HEK293 (cell line): ENCODE results near the gene SH3BP5.

Experiments used
- CTCF ChIA-PET: fragments of 350-600 bp; formaldehyde crosslinking; extraction: SDS; loops from one replicate; lab custom pipeline; 2021; ENCODE audit warnings: antibody characterized with exemption; lab: Yijun Ruan, JAX
- POLR2A ChIA-PET: fragments of 300-600 bp; formaldehyde crosslinking; extraction: SDS; loops from one replicate; lab custom pipeline; 2020; ENCODE audit warnings: antibody characterized with exemption, inconsistent platforms; lab: Yijun Ruan, JAX
- H3K27ac ChIP-seq: fragments of 200-500 bp; sonication (Bioruptor generic); 2 replicates; pipeline ENCODE4 v1.5.1; 2014; ENCODE audit warnings: low read depth, low read length, control low read depth, inconsistent platforms; ENCODE audit errors: extremely low read depth
- H3K36me3 ChIP-seq, 2 experiments: fragments of 200-500 bp in 1 of 2; sonication (Bioruptor generic) in 1 of 2; 1 replicate in 1 of 2; 2 replicates in 1 of 2; pipeline ENCODE4 v1.5.1; 2014 to 2017; ENCODE audit warnings: inconsistent platforms in 2 of 2, low read length in 2 of 2; ENCODE audit not compliant: control insufficient read depth in 2 of 2, insufficient read depth in 1 of 2
- H3K4me1 ChIP-seq: fragments of 200-500 bp; sonication (Bioruptor generic); 2 replicates; pipeline ENCODE4 v1.5.1; 2014; ENCODE audit warnings: mild to moderate bottlenecking, low read length, inconsistent platforms; ENCODE audit not compliant: control insufficient read depth, insufficient read depth
- H3K4me3 ChIP-seq: 2 replicates; pipeline ENCODE4 v1.5.1; 2011; ENCODE audit warnings: low read depth, mild to moderate bottlenecking, control low read depth, low read length, moderate library complexity
- H3K9me3 ChIP-seq: fragments of 200-500 bp; sonication (Bioruptor generic); 2 replicates; pipeline ENCODE4 v1.5.1; 2014; ENCODE audit warnings: low read depth, low read length, inconsistent platforms; ENCODE audit not compliant: control insufficient read depth, insufficient read depth
- BCL11B ChIP-seq: fragments of 450-650 bp; formaldehyde crosslinking; IDR thresholded peaks from 2 replicates; pipeline ENCODE4 v1.5.1; 2016; ENCODE audit warnings: low read depth, missing biosample characterization, missing genetic modification characterization
- HOXD13 ChIP-seq: sonication (generic); formaldehyde crosslinking; IDR thresholded peaks from 2 replicates; pipeline ENCODE4 v1.8.0; 2022; ENCODE audit warnings: missing genetic modification reagents, borderline replicate concordance
- KLF10 ChIP-seq: fragments of 450-650 bp; IDR thresholded peaks from 2 replicates; pipeline ENCODE4 v1.5.1; 2018; ENCODE audit warnings: missing biosample characterization, mild to moderate bottlenecking, missing genetic modification characterization
- REPIN1 ChIP-seq: fragments of 450-650 bp; formaldehyde crosslinking; IDR thresholded peaks from 2 replicates; pipeline ENCODE4 v1.5.1; 2017; ENCODE audit warnings: missing biosample characterization, missing genetic modification characterization, low read depth
- YY1 ChIP-seq: fragments of 450-650 bp; formaldehyde crosslinking; IDR thresholded peaks from 2 replicates; pipeline ENCODE4 v1.5.1; 2018; ENCODE audit warnings: missing biosample characterization, missing genetic modification characterization
- ZBTB10 ChIP-seq: fragments of 450-650 bp; formaldehyde crosslinking; IDR thresholded peaks from 2 replicates; pipeline ENCODE4 v1.5.1; 2016; ENCODE audit warnings: missing biosample characterization, missing genetic modification characterization
- ZBTB21 ChIP-seq: fragments of 450-650 bp; formaldehyde crosslinking; IDR thresholded peaks from 2 replicates; pipeline ENCODE4 v1.5.1; 2017; ENCODE audit warnings: missing biosample characterization, missing genetic modification characterization
- ZBTB48 ChIP-seq: fragments of 450-650 bp; formaldehyde crosslinking; IDR thresholded peaks from 2 replicates; pipeline ENCODE4 v1.5.1; 2016; ENCODE audit warnings: missing biosample characterization, missing genetic modification characterization
- ZFP37 ChIP-seq: fragments of 450-650 bp; formaldehyde crosslinking; IDR thresholded peaks from 2 replicates; pipeline ENCODE4 v1.5.1; 2016; ENCODE audit warnings: missing biosample characterization, missing genetic modification characterization
- ZNF248 ChIP-seq: fragments of 450-650 bp; formaldehyde crosslinking; IDR thresholded peaks from 2 replicates; pipeline ENCODE4 v1.5.1; 2017; ENCODE audit warnings: missing biosample characterization, missing genetic modification characterization
- ZNF266 ChIP-seq: fragments of 450-650 bp; formaldehyde crosslinking; IDR thresholded peaks from 2 replicates; pipeline ENCODE4 v1.5.1; 2016; ENCODE audit warnings: missing biosample characterization, missing genetic modification characterization, low read depth
- ZNF311 ChIP-seq: fragments of 450-650 bp; formaldehyde crosslinking; IDR thresholded peaks from 2 replicates; pipeline ENCODE4 v1.5.1; 2017; ENCODE audit warnings: missing biosample characterization, missing genetic modification characterization, borderline replicate concordance
- ZNF423 ChIP-seq: fragments of 450-650 bp; formaldehyde crosslinking; IDR thresholded peaks from 2 replicates; pipeline ENCODE4 v1.5.1; 2016; ENCODE audit warnings: missing biosample characterization, missing genetic modification characterization
- ZNF426 ChIP-seq: fragments of 450-650 bp; formaldehyde crosslinking; IDR thresholded peaks from 2 replicates; pipeline ENCODE4 v1.5.1; 2017; ENCODE audit warnings: missing biosample characterization, missing genetic modification characterization, mild to moderate bottlenecking, inconsistent platforms, moderate library complexity
- ZNF518A ChIP-seq: fragments of 450-650 bp; formaldehyde crosslinking; conservative IDR thresholded peaks from 2 replicates; pipeline ENCODE4 v1.5.1; 2016; ENCODE audit warnings: low read depth, missing biosample characterization, missing genetic modification characterization
- ZNF624 ChIP-seq: fragments of 450-650 bp; formaldehyde crosslinking; IDR thresholded peaks from 2 replicates; pipeline ENCODE4 v1.5.1; 2017; ENCODE audit warnings: missing biosample characterization, missing genetic modification characterization
- ZNF645 ChIP-seq: fragments of 450-650 bp; formaldehyde crosslinking; IDR thresholded peaks from 2 replicates; pipeline ENCODE4; 2016; ENCODE audit warnings: missing biosample characterization, missing genetic modification characterization
- ZNF76 ChIP-seq: fragments of 450-650 bp; formaldehyde crosslinking; IDR thresholded peaks from 2 replicates; pipeline ENCODE4; 2016; ENCODE audit warnings: low read depth, missing biosample characterization, missing genetic modification characterization, borderline replicate concordance
- ZNF791 ChIP-seq: fragments of 450-650 bp; formaldehyde crosslinking; IDR thresholded peaks from 2 replicates; pipeline ENCODE4 v1.5.1; 2016; ENCODE audit warnings: missing biosample characterization, missing genetic modification characterization
- ZSCAN18 ChIP-seq: fragments of 450-650 bp; formaldehyde crosslinking; IDR thresholded peaks from 2 replicates; pipeline ENCODE4 v1.5.1; 2016; ENCODE audit warnings: missing biosample characterization, missing genetic modification characterization
- ZXDB ChIP-seq: fragments of 450-650 bp; formaldehyde crosslinking; IDR thresholded peaks from 2 replicates; pipeline ENCODE4 v1.5.1; 2016; ENCODE audit warnings: missing biosample characterization, missing genetic modification characterization

The SH3BP5 gene

GRCh38 chr3:15348246-15348645 lies 15.9 kb upstream of the SH3BP5 start:
- Histone ChIP-seq H3K27ac (no peak overlapping the region), H3K4me1 (no peaks in the 10 kb centered on the region), H3K9me3 (no peaks in the 10 kb centered on the region), H3K36me3 (no peaks in the 10 kb centered on the region), H3K4me3 (no peak overlapping the region)
- CTCF ChIA-PET = interaction anchor here (1.6 kb wide), 1 partner anchor 80 kb away, joined by 6 read pairs; no protein-coding TSS in a partner anchor
- TF ChIP-seq BCL11B (tag by site-specific recombination) = no peak
- TF ChIP-seq ZBTB48 (tag by site-specific recombination) = no peak
- no peak for TF ChIP-seq ZNF645 (tag by site-specific recombination)
- no peak for TF ChIP-seq ZNF311 (tag by site-specific recombination)
- no peak for TF ChIP-seq ZNF518A
- TF ChIP-seq KLF10 (tag by site-specific recombination) = no peak
- TF ChIP-seq ZNF624 = no peak
- no peak for TF ChIP-seq ZSCAN18 (tag by site-specific recombination)
- TF ChIP-seq ZNF266 = no peak
- no peak for TF ChIP-seq ZNF76 (tag by site-specific recombination)
- POLR2A ChIA-PET = no interaction called here

GRCh38 chr3:15347737-15348110 lies 15.3 kb upstream of the SH3BP5 start:
- no peak overlapping the region for H3K27ac ChIP-seq
- ChIA-PET CTCF (interaction anchor here (0.7 to 1.6 kb wide), 2 partner anchors 17 to 79 kb away, joined by 3 to 6 read pairs; no protein-coding TSS in a partner anchor), POLR2A (no interaction called here)

GRCh38 chr3:15347063-15347736 lies 14.8 kb upstream of the SH3BP5 start:
- Histone ChIP-seq H3K36me3 (no peaks in the 10 kb centered on the region), H3K4me3 (no peak overlapping the region), H3K4me1 (no peaks in the 10 kb centered on the region), H3K27ac (no peak overlapping the region), H3K9me3 (no peaks in the 10 kb centered on the region)
- ChIA-PET CTCF (interaction anchor here (0.6 to 1.6 kb wide), 3 partner anchors 17 to 94 kb away, joined by 3 to 6 read pairs (median 3); no protein-coding TSS in a partner anchor), POLR2A (no interaction called here)
- TF ChIP-seq HOXD13 (CRISPR knock-in tag) = no peak
- TF ChIP-seq ZNF426 = no peak
- no peak for TF ChIP-seq YY1 (tag by site-specific recombination)
- TF ChIP-seq REPIN1 (tag by site-specific recombination) = no peak
- no peak for TF ChIP-seq ZBTB10 (tag by site-specific recombination)
- TF ChIP-seq ZNF423 = no peak

More at GRCh38 chr3:15347737-15348110, 15.3 kb upstream of the SH3BP5 start:
- no peak overlapping the region for H3K4me3 ChIP-seq
- H3K36me3 ChIP-seq = no peaks in the 10 kb centered on the region
- H3K9me3 ChIP-seq = no peaks in the 10 kb centered on the region
- TF ChIP-seq ZFP37 (tag by site-specific recombination) (no peak), ZNF311 (tag by site-specific recombination) (no peak), ZXDB (no peak), ZNF791 (no peak), ZNF248 (tag by site-specific recombination) (no peak), ZBTB21 (no peak)
- TF ChIP-seq, all 188 proteins: peak for 0
- H3K4me1 ChIP-seq = no peaks in the 10 kb centered on the region
